ENCODE results near the gene GRAMD2B.

- TF ChIP-seq CTCF (IDR thresholded peaks at IDR 0.05) = no peak
- no peak for TF ChIP-seq EP300 (IDR thresholded peaks at IDR 0.05)
These were observed 97.9 kb downstream of the GRAMD2B start for GRCh38 chr5:126521130-126521529.

Measured in upper lobe of left lung (tissue), 4 donors.